Stomach smooth muscle (tissue), 2 donors: ENCODE measurements around the gene NEK6.

Source experiments
- H3K27ac ChIP-seq: one replicate; pipeline ENCODE4 v1.7.0; 2013; ENCODE audit warnings: mild to moderate bottlenecking, low read length, inconsistent platforms
- H3K27me3 ChIP-seq, 2 donors: one replicate each; pipeline ENCODE4 v1.7.0; 2013; ENCODE audit warnings: low read length in 2 of 2; ENCODE audit not compliant: insufficient read depth in 2 of 2, control insufficient read depth in 1 of 2
- H3K36me3 ChIP-seq, 2 donors: one replicate each; pipeline ENCODE4 v1.7.0; 2013; ENCODE audit warnings: low read length in 2 of 2; ENCODE audit not compliant: control insufficient read depth in 2 of 2, insufficient read depth in 2 of 2
- H3K4me1 ChIP-seq: one replicate; pipeline ENCODE4 v1.7.0; 2013; ENCODE audit warnings: low read length; ENCODE audit not compliant: control insufficient read depth, insufficient read depth
- H3K4me3 ChIP-seq, 2 donors: one replicate each; pipeline ENCODE4 v1.7.0; 2013; ENCODE audit warnings: low read length in 2 of 2
- H3K9ac ChIP-seq, 2 donors: one replicate each; pipeline ENCODE4 v1.7.0; 2013; ENCODE audit warnings: low read length in 2 of 2, mild to moderate bottlenecking in 1 of 2
- H3K9me3 ChIP-seq, 2 donors: one replicate each; pipeline ENCODE4 v1.7.0; 2013; ENCODE audit warnings: low read length in 2 of 2; ENCODE audit not compliant: control insufficient read depth in 2 of 2
- donor health status: healthy.
- donor health status: Pancreatic carcinoma.

Gene NEK6

DNA sequence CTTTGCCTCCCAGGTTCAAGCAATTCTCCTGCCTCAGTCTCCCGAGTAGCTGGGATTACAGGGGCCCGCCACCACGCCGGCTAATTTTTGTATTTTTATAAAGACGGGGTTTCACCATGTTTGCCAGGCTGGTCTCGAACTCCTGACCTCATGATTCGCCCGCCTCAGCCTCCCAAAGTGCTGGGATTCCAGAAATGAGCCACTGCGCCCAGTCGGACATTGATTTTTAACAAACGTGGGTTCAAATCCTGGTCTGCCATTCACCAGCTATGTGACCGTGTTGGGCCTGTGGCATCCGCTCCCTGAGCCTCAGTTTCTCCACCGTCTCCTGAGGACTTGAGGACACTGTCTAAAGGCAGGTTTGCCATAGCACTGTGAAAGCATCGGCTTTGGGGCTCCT lies 41.8 kb upstream of the NEK6 start:
- Histone ChIP-seq H3K9me3 (no peaks in the 10 kb centered on the region), H3K9ac (no peak overlapping the region), H3K27ac (no peak overlapping the region), H3K4me3 (no peak overlapping the region), H3K27me3 (peaks cover 0 to 2% of the 10 kb centered on the region in 2 donors), H3K4me1 (peaks cover 7% of the 10 kb centered on the region), H3K36me3 (no peaks in the 10 kb centered on the region)

DNA sequence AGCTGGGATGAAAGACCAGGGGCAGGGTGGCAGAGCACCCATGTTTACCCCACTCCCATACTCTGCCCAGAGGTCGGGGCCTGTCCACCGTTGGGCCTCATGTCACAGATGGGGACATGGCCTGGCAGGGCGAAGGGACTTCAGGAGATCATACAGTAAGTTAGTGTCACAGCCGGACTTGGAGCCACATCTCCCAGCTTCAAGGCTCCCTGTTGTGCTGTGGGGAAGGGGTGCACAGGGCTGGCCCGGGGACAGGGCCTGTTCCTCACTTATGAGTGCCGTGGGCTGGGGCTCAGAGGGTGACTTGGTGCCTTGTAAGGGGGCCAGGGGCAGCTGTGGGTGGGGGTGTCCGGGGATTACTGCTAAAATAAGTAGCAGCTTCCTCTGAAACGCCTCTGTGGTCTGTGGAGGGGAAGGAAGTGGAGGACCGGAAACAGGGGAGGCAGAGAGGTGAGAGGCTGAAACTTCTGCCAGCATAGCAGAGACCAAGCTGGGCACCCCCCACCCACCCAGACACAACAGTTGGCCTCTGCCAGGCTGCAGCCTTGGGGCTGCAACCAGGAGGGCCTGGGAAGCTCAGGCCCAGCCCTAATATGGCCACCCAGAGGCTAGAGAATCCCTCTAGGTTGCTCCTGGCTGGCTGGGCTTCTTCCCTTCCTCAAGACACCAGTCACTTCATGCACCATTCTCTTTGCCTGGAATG lies 41.1 kb upstream of the NEK6 start:
- Histone ChIP-seq H3K27ac (no peak overlapping the region), H3K9me3 (no peaks in the 10 kb centered on the region), H3K36me3 (no peaks in the 10 kb centered on the region), H3K9ac (no peak overlapping the region), H3K4me1 (peaks cover 7% of the 10 kb centered on the region), H3K4me3 (no peak overlapping the region), H3K27me3 (peaks cover 0 to 2% of the 10 kb centered on the region in 2 donors)

DNA sequence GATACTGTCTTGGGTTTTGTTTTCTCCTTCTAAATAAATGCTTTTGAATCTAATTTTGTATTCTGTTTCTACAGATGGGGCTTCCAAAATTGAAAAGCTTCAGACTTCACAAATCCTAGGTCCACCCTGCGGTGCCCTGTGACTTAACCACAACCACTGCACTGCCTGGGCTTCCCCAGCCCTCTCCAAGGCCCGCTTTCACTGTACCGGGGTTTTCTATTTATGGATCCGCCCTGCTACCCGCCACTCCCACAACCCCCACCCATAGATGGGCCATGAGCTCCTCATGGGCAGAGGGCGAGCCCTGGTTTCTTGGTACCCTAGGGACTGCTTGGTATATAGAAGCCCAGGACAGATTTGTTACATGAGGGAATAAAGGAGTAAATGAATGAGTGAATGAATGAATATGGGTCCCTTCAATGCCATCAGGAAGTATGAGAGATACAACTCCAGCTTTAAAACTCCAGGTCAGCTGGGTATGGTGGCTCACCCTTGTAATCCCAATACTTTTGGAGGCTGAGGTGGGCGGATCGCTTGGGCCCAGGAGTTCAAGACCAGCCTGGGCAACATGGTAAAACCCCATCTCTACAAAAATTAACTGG lies 39.8 kb upstream of the NEK6 start:
- no peaks in the 10 kb centered on the region for H3K36me3 ChIP-seq
- H3K9me3 ChIP-seq = no peaks in the 10 kb centered on the region
- H3K27me3 ChIP-seq = peaks cover 0 to 3% of the 10 kb centered on the region in 2 donors
- peaks cover 8% of the 10 kb centered on the region for H3K4me1 ChIP-seq
- H3K9ac ChIP-seq = no peak overlapping the region
- H3K27ac ChIP-seq = no peak overlapping the region
- no peak overlapping the region for H3K4me3 ChIP-seq

DNA sequence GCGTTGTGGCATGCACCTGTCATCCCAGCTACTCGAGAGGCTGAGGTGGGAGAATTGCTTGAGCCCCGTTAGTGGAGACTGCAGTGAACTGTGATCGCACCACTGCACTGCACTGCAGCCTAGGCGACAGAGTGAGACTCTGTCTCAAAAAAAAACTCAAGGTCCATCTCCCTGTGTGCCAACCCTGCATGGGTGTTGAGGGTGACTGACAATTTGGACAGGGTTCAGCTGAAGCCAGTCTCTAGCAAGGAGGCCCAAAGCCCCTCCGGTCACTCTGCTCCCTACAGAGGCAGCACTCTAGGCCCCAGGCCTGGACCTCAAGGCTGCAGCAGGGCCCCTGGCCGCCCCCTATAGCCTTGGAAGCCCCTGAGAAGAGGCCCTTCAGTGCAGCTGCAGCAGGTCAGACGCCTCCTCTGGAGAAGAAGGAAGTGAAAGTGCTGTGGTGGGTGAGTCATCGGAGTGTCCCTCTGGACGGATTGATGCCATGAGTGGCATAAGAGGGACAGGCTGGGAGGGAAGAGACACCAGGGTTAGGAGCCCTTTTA lies 39.2 kb upstream of the NEK6 start:
- H3K27ac ChIP-seq = no peak overlapping the region

DNA sequence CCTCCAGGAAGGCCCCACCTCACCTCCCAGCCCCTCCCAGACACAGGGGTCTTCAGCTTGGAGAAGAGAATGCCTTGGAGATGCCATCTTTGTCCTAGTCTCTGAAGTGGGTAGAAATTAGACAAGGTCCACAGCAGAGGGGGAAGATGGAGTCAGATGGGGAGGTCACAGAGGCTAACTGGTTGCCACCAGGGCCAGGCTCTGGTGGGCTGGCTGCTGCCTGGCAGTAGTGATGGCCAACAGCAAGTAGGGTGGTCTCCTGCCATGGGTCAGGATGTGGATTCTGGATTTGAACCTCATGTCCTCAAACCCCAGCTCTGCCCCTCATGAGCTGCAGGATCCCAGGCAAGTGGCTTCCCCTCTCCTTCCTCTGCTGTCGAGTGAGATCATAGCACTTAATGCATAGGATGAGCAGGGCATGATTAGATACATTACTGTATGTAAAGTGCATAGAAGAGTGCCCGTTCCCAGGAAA lies 38.7 kb upstream of the NEK6 start:
- H3K4me1 ChIP-seq = peaks cover 12% of the 10 kb centered on the region
- no peak overlapping the region for H3K4me3 ChIP-seq
- no peak overlapping the region for H3K27ac ChIP-seq
- no peak overlapping the region for H3K9ac ChIP-seq
- peaks cover 0 to 3% of the 10 kb centered on the region in 2 donors for H3K27me3 ChIP-seq
- no peaks in the 10 kb centered on the region for H3K9me3 ChIP-seq
- H3K36me3 ChIP-seq = no peaks in the 10 kb centered on the region

More for the DNA sequence above, 39.2 kb upstream of the NEK6 start:
- Histone ChIP-seq H3K9me3 (no peaks in the 10 kb centered on the region), H3K4me3 (no peak overlapping the region), H3K27me3 (peaks cover 0 to 3% of the 10 kb centered on the region in 2 donors), H3K36me3 (no peaks in the 10 kb centered on the region), H3K9ac (no peak overlapping the region), H3K4me1 (peaks cover 12% of the 10 kb centered on the region)

DNA sequence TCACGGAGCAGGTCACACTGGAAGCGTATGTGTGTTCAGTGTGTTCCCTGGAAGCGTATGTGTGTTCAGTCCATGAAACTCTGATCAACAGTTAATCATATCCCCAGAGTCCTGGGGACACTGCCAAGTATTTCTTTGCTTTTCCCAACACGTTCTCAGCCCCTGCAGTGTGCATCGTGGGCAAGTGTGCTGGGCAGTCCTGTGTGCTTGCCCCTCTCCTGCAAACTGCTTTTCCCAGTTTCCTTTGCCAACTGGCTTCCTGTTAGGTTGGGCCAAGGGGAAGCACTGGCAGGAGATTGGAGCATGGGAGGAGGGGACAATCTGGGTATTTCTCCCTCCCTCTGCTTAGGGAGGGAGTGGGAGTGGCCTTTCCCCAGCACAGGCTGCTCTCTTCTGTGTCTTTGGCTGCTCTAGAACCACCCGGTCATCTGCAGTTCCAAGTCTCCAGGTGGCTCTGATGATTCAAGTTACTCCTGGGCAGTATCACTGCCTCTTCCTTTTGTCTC lies 36.8 kb upstream of the NEK6 start:
- Histone ChIP-seq H3K4me3 (peak overlapping the region in 1 of 2 donors; percentile 8), H3K36me3 (no peaks in the 10 kb centered on the region), H3K9me3 (no peaks in the 10 kb centered on the region), H3K4me1 (peaks cover 5% of the 10 kb centered on the region), H3K27ac (no peak overlapping the region), H3K9ac (no peak overlapping the region), H3K27me3 (peaks cover 0 to 2% of the 10 kb centered on the region in 2 donors)

DNA sequence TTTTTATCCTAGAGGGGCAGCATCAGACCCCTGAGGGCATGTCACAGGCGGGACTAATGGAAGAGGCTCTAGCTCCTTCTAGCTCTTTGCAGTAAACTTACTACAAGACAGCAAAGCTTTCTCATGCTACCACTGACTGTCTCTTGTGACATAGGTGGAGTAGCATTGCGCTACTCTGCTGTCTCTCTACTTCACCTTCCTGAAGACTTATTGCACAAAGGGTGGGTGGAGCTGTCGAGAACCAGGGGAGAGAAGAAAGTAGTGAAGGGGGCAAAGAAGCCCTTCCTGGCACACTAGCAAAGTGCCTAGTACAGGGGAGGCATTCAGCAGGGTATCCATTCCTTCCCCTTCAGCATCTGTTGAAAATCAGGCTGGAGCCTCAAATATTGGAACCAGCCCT lies 36.1 kb upstream of the NEK6 start:
- H3K9me3 ChIP-seq = no peaks in the 10 kb centered on the region
- no peak overlapping the region for H3K27ac ChIP-seq
- no peaks in the 10 kb centered on the region for H3K36me3 ChIP-seq
- no peak overlapping the region for H3K4me3 ChIP-seq
- H3K4me1 ChIP-seq = peaks cover 5% of the 10 kb centered on the region
- peaks cover 0 to 2% of the 10 kb centered on the region in 2 donors for H3K27me3 ChIP-seq
- H3K9ac ChIP-seq = no peak overlapping the region

DNA sequence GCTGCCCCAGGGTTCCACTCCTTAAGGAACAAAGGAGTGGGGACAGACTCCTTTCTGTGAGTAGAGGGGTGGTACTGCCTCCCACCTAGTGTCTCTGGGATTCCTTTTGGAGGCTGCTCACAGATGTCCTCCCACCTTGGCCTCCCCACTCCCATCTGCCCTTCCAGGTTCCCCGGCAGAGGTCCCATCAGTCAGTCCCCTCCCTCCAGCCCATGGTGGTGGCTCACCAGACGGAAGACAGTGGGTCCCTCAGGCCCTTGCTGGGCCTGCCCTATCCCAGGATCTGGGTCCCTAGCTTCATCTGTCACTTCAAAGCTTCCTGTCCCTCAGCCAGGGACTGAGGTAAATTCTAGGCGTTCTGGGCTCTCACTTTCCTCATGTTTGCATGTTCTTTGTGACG lies 35.6 kb upstream of the NEK6 start:
- Histone ChIP-seq H3K9ac (no peak overlapping the region), H3K36me3 (no peaks in the 10 kb centered on the region), H3K4me1 (peaks cover 5% of the 10 kb centered on the region), H3K27ac (no peak overlapping the region), H3K27me3 (peaks cover 0 to 2% of the 10 kb centered on the region in 2 donors), H3K4me3 (no peak overlapping the region), H3K9me3 (no peaks in the 10 kb centered on the region)

DNA sequence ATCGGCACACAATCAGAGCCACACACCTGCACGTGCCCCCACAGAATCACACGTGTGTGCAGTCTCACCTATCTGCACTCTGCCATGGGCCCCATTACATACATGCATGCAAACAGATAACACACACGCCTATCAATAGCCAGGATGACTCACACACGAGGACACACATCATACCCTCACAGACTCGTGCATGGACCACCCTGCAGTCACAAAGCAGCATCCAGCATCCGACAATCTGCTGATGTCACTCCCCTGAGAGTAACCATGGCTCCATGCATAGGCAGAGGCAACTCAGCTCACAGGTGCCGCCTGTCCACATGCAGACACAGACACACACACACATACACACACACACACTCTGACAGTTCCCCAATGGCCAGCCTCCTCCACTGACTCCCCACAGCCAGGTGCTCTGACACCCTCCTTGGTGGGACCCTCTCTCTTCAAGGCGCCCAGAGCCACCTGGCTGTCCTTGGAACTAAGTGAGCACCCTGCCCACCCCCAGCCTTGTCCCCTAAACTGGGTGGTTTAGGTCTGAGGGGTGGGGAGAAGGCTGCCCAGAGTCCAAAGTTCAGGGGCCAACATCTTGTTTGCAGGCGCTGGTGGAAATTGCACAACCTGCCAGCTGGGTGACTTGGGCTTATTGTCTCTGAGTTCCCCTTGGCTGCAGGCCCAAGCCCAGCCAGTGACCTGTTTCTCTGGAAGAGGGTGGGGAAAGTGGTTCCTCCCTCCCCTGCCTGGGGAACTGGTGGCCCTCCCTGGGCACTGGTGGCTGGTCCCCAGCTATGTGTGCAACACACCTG lies 34.6 kb upstream of the NEK6 start:
- no peaks in the 10 kb centered on the region for H3K9me3 ChIP-seq
- no peaks in the 10 kb centered on the region for H3K36me3 ChIP-seq
- H3K4me3 ChIP-seq = no peak overlapping the region
- peaks cover 5% of the 10 kb centered on the region for H3K4me1 ChIP-seq
- no peak overlapping the region for H3K27ac ChIP-seq
- peaks cover 0 to 2% of the 10 kb centered on the region in 2 donors for H3K27me3 ChIP-seq
- no peak overlapping the region for H3K9ac ChIP-seq

DNA sequence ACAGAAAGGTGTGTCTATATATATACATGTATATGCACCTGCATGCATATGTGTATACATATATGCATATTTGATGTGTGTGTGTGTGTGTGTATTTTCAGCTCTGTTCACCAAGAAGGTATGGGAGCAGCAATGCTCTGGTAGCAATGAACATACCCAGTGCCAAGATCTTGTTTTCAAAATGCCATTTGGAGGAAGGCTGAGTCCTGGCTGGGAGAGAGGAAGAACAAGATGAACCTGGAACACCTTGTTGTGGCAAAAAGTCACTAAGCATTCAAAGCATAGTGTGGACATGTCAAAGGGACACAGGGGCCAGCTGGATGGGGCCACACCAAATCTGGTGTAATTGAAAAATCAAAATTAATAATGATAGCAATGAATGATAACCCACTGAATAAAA lies 31.8 kb upstream of the NEK6 start:
- Histone ChIP-seq H3K27me3 (peaks cover 0 to 2% of the 10 kb centered on the region in 2 donors), H3K9me3 (no peaks in the 10 kb centered on the region), H3K27ac (no peak overlapping the region), H3K4me3 (no peak overlapping the region), H3K4me1 (peaks cover 5% of the 10 kb centered on the region), H3K36me3 (no peaks in the 10 kb centered on the region), H3K9ac (no peak overlapping the region)
